ENCODE results near the gene SMAD7. TPM values are rescaled to one million over a fixed set of nuclear protein-coding genes. Genes with fewer than 3 reads are reported as not detected.

Gene SMAD7
- total RNA-seq, 4 donors from 2014 or later = 19.6 to 23.9 (median 20.7) TPM

DNA sequence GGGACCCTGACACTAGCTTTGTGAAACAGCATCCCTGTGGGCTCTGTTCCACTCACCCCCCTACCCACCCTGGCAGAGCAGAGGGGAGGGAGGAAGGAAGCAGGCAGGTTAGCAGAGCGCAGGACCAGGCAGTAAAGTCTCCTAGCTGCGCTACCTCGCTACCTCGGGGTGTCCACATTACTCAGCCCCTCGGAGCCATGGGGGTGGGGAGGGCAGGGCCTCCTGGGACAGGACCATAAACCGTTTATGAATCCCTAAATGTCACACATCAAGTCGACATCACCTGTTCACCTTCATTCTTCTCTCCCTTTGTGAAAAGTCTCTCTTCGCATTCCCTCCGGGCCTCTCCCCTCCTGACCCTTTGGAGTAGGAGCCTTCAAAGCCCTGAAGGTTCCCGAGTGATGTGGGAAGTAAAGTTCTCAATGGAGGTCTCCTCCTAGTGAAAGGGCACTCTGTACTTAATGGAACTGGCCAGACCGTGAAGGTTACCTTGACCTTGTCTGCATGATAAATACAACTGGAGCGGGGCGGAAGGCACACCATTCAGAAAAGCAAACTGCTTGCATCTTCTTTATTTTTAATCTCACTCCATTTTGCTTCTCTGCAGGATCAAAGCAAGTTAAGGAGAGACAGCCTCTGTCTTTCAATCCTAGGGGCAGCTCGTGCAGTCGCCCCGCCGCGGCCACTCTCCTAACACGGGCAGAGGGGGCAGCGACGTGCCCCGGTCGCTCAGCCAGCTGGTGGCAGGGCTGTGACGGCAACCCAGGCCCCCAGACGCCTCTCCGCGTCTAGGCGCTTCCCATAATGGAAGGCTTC, 23.7 kb upstream of the SMAD7 start:
- DNase-seq (ENCODE audit: low spot score in 2 of 2) = no peak
- no peak overlapping the region for H3K4me3 ChIP-seq (ENCODE audit: low read depth, poor library complexity, severe bottlenecking)
- intact Hi-C loops (cut with DNase I; ENCODE audit: low total_unique reads) = no loop called here
- WGBS, 2 donors = 68 to 79% methylated on average over 28 of the region's 28 CpGs
- TF ChIP-seq, protein P1, sequence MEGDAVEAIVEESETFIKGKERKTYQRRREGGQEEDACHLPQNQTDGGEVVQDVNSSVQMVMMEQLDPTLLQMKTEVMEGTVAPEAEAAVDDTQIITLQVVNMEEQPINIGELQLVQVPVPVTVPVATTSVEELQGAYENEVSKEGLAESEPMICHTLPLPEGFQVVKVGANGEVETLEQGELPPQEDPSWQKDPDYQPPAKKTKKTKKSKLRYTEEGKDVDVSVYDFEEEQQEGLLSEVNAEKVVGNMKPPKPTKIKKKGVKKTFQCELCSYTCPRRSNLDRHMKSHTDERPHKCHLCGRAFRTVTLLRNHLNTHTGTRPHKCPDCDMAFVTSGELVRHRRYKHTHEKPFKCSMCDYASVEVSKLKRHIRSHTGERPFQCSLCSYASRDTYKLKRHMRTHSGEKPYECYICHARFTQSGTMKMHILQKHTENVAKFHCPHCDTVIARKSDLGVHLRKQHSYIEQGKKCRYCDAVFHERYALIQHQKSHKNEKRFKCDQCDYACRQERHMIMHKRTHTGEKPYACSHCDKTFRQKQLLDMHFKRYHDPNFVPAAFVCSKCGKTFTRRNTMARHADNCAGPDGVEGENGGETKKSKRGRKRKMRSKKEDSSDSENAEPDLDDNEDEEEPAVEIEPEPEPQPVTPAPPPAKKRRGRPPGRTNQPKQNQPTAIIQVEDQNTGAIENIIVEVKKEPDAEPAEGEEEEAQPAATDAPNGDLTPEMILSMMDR (IDR thresholded peaks at IDR 0.05) = no peak
- TF ChIP-seq POLR2A (IDR thresholded peaks at IDR 0.05) = no peak

DNA sequence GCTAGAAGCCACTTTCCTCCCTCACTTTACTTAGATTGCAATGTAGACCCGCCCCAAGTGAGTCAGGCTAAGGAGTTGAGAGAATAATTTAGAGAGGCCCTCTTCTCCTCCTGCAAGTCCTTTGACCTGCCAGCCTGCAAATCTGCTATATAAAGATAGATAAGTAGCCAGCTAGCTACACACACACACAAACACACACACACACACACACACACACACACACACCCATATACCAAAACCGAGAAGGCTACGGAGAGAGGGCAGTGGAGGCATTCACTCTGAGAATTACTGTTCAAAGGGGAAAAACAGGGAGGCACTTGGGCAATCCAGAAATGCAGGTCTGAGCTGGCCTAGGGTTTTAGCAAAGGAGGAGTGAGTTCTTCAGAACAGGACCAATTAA, 23.0 kb upstream of the SMAD7 start:
- H3K4me3 ChIP-seq (ENCODE audit: low read depth, poor library complexity, severe bottlenecking) = no peak overlapping the region
- TF ChIP-seq, protein P1 (IDR thresholded peaks at IDR 0.05) = no peak
- TF ChIP-seq POLR2A (IDR thresholded peaks at IDR 0.05) = no peak
- no peak for DNase-seq (ENCODE audit: low spot score in 2 of 2)
- intact Hi-C loops (cut with DNase I; ENCODE audit: low total_unique reads) = no loop called here
- 54 to 63% methylated on average over 3 of the region's 3 CpGs for WGBS, 2 donors

DNA sequence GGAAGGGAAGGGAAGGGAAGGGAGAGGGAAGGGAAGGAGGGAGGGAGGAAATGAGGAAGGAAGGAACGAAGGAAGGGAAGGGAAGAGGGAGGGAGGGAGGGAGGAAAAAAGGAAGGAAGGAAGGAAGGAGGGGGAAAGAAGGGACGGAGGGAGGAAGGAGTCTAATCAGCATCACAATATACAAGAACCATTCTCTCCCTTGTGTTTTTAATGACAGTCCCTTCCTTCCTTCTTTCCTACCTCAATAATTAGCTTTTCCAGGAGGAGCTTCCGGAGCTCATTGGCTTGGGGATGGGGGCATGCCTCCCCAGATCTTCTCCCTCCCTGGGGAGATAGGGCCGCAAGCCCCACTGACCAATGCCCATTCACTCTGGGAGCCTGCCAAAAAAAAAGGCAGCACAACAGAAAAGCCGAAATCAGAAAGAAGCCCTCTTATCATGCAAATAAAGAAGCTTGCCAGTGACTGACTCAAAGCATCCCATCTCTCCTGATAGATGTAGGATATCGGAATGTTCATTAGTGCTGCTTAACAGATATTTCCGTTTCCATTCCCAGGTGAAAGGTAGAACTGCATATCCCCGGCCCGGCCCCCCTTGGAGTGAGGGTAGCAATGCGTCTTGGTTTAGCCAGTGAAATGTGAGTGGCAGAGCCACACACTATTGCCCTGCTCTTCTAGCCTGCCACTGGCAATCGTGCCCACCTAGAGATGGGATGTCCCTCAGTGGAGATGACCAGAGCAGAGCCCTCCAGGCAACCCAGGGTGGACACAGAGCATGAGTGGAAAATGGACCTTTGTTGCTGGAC, 17.8 kb upstream of the SMAD7 start:
- no peak overlapping the region for H3K4me3 ChIP-seq (ENCODE audit: low read depth, poor library complexity, severe bottlenecking)
- intact Hi-C loops (cut with DNase I; ENCODE audit: low total_unique reads) = no loop called here
- no peak for DNase-seq (ENCODE audit: low spot score in 2 of 2)
- no peak for TF ChIP-seq POLR2A (IDR thresholded peaks at IDR 0.05)
- TF ChIP-seq, protein P1 (IDR thresholded peaks at IDR 0.05) = no peak
- WGBS, 2 donors = 78 to 84% methylated on average over 11 of the region's 11 CpGs

DNA sequence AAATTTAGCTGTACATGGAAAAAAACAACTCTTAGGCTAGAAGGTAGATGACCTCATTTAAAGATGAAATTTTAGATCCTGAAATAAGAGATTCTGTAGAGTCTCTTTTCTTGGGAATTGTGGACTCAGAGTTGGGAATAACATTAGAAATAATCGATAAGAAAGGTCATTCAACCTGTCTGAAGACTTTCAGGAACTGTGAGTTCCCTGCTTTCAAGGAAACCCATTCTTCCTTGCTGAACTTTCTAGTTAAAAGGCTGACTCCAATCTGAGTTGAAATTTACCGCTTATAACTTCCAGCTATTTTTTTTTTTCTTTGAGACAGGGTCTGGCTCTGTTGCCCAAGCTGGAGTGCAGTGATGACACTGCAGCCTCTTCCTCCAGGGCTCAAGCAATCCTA, 16.8 kb upstream of the SMAD7 start:
- no peak for DNase-seq (ENCODE audit: low spot score in 2 of 2)
- TF ChIP-seq, protein P1 (IDR thresholded peaks at IDR 0.05) = no peak
- no peak for TF ChIP-seq POLR2A (IDR thresholded peaks at IDR 0.05)
- no peak overlapping the region for H3K4me3 ChIP-seq (ENCODE audit: low read depth, poor library complexity, severe bottlenecking)
- intact Hi-C loops (cut with DNase I; ENCODE audit: low total_unique reads) = no loop called here
- 96 to 97% methylated on average over 2 of the region's 2 CpGs for WGBS, 2 donors

DNA sequence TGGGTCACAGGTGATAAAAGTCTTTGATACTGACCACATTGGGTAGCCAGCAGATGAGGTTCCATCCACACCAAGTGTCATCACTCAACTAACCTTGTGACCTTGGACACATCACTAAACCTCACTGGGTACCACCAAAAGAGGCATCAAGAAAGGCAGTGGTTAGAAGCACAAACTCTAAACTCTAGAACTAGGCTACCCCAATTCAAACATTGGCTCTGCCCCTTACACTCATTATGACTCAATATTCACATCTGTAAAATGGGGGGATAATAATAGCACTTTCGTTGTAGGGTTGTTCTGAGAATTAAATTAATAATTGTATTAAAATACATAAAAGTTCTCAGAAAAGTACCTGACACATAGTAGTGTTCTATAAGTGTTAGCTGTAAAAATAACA, 15.8 kb upstream of the SMAD7 start:
- TF ChIP-seq POLR2A (IDR thresholded peaks at IDR 0.05) = no peak
- TF ChIP-seq, protein P1 (IDR thresholded peaks at IDR 0.05) = no peak
- 93 to 97% methylated on average over 1 of the region's 1 CpG for WGBS, 2 donors
- DNase-seq (ENCODE audit: low spot score in 2 of 2) = no peak
- intact Hi-C loops (cut with DNase I; ENCODE audit: low total_unique reads) = no loop called here
- H3K4me3 ChIP-seq (ENCODE audit: low read depth, poor library complexity, severe bottlenecking) = no peak overlapping the region

All from lower leg skin (tissue), 4 donors.